Bone marrow (tissue), 2 donors: ENCODE results near the gene SLC47A2.
"Not testable (repeated sequence)": the region's sequence is repeated elsewhere in the genome, so short reads cannot be mapped to it uniquely, and the experiment has no call there.

Experiments used
- DNase-seq, 2 donors: peaks; one replicate each; lab custom pipeline; 2025; lab: John Stamatoyannopoulos, UW

Gene SLC47A2

GRCh38 chr17:19716108-19717030 lies at the start of gene SLC47A2:
Gene SLC47A2 (minus strand): TSS chr17:19716584. CDS start chr17:19716555, 29 bp downstream.
- no peak for DNase-seq

- no peak for DNase-seq
Measured at GRCh38 chr17:19766016-19766415, 49.6 kb upstream of the SLC47A2 start.

- DNase-seq, result not testable (repeated sequence)
Measured at GRCh38 chr17:19763991-19764390, 47.6 kb upstream of the SLC47A2 start.

GRCh38 chr17:19763416-19763815 lies 47.0 kb upstream of the SLC47A2 start:
- DNase-seq, result no peak

GRCh38 chr17:19762515-19762961 lies 46.2 kb upstream of the SLC47A2 start:
- DNase-seq, result peak in 1 of 2 donors; percentile 29

- DNase-seq, result no peak
Measured at GRCh38 chr17:19760746-19761145, 44.4 kb upstream of the SLC47A2 start.

- DNase-seq, result no peak
Measured at GRCh38 chr17:19759568-19760549, 43.5 kb upstream of the SLC47A2 start.

- no peak for DNase-seq
Measured at GRCh38 chr17:19757536-19758180, 41.3 kb upstream of the SLC47A2 start.

GRCh38 chr17:19756546-19756945 lies 40.2 kb upstream of the SLC47A2 start:
- no peak for DNase-seq

GRCh38 chr17:19755821-19756510 lies 39.6 kb upstream of the SLC47A2 start:
- no peak for DNase-seq

- no peak for DNase-seq
Measured at GRCh38 chr17:19755392-19755791, 39.0 kb upstream of the SLC47A2 start.

GRCh38 chr17:19753661-19754463 lies 37.5 kb upstream of the SLC47A2 start:
- no peak for DNase-seq

GRCh38 chr17:19753051-19753509 lies 36.7 kb upstream of the SLC47A2 start:
- DNase-seq, result peak; percentile 47 to 54

- DNase-seq, result no peak
Measured at GRCh38 chr17:19752216-19753050, 36.0 kb upstream of the SLC47A2 start.

GRCh38 chr17:19750835-19751234 lies 34.5 kb upstream of the SLC47A2 start:
- DNase-seq, result no peak

GRCh38 chr17:19750020-19750572 lies 33.7 kb upstream of the SLC47A2 start:
- DNase-seq, result no peak

GRCh38 chr17:19748807-19749193 lies 32.4 kb upstream of the SLC47A2 start:
- DNase-seq, result no peak

- DNase-seq, result no peak
Measured at GRCh38 chr17:19747829-19748806, 31.7 kb upstream of the SLC47A2 start, which contains the start of gene ALDH3A1. Gene ALDH3A1 (minus strand): TSS chr17:19748298. CDS start chr17:19745129, 3,169 bp downstream.
